Type B pancreatic cell (in vitro differentiated cells): ENCODE results near the gene LGR5. TPM values are rescaled to one million over a fixed set of nuclear protein-coding genes. Genes with fewer than 3 reads are reported as not detected.

Source experiments
- DNase-seq: peaks from one replicate; pipeline ENCODE4 v3.0.0; 2021; ENCODE audit warnings: mixed read lengths; ENCODE audit not compliant: unreplicated experiment; ENCODE audit errors: extremely low spot score
- H3K27ac Mint-ChIP-seq: 2 replicates; pipeline ENCODE4 v1.8.0; 2021; ENCODE audit warnings: mild to moderate bottlenecking, mixed read lengths
- H3K27me3 Mint-ChIP-seq: 2 replicates; pipeline ENCODE4 v1.8.0; 2021; ENCODE audit warnings: mixed read lengths
- H3K36me3 Mint-ChIP-seq: 2 replicates; pipeline ENCODE4 v1.8.0; 2021; ENCODE audit warnings: mixed read lengths
- H3K4me1 Mint-ChIP-seq: one replicate; pipeline ENCODE4 v1.8.0; 2021; ENCODE audit warnings: mixed read lengths; ENCODE audit not compliant: unreplicated experiment
- H3K4me3 Mint-ChIP-seq: 2 replicates; pipeline ENCODE4 v1.8.0; 2021; ENCODE audit warnings: mild to moderate bottlenecking, mixed read lengths
- H3K9me3 Mint-ChIP-seq: 2 replicates; pipeline ENCODE4 v1.8.0; 2021; ENCODE audit warnings: mixed read lengths
- CTCF ChIP-seq: fragments of 200-600 bp; sonication (generic); conservative IDR thresholded peaks from 2 replicates; pipeline ENCODE4 v1.5.0; 2021; ENCODE audit warnings: antibody characterized with exemption, mild to moderate bottlenecking
- total RNA-seq: library from RNA; stranded (reverse); gene quantifications from 2 replicates; pipeline ENCODE4 v1.2.1, GENCODE V29; 2021; ENCODE audit warnings: low replicate concordance

The LGR5 gene
- total RNA-seq, 1 donor from 2014 or later, result 7.9 TPM

- Mint-ChIP-seq H3K4me3 (no peak overlapping the region), H3K27ac (no peak overlapping the region)
Observed at GRCh38 chr12:71426300-71427047, 13.1 kb upstream of the LGR5 start.

GRCh38 chr12:71430756-71431155, 8.8 kb upstream of the LGR5 start:
- Mint-ChIP-seq H3K4me1 (peaks cover 6% of the 10 kb centered on the region), H3K36me3 (no peaks in the 10 kb centered on the region), H3K27ac (no peak overlapping the region), H3K4me3 (no peak overlapping the region), H3K27me3 (peaks cover 48% of the 10 kb centered on the region), H3K9me3 (no peaks in the 10 kb centered on the region)
- TF ChIP-seq CTCF, result no peak
- no peak for DNase-seq

More at GRCh38 chr12:71426300-71427047, 13.1 kb upstream of the LGR5 start:
- Mint-ChIP-seq H3K4me1 (peaks cover 6% of the 10 kb centered on the region), H3K9me3 (no peaks in the 10 kb centered on the region), H3K36me3 (no peaks in the 10 kb centered on the region), H3K27me3 (peaks cover 45% of the 10 kb centered on the region)
- TF ChIP-seq CTCF, result no peak
- no peak for DNase-seq

- no peak overlapping the region for H3K4me3 Mint-ChIP-seq
- TF ChIP-seq CTCF, result no peak
- H3K27ac Mint-ChIP-seq, result no peak overlapping the region
- DNase-seq, result no peak
- peaks cover 49% of the 10 kb centered on the region for H3K27me3 Mint-ChIP-seq
- H3K9me3 Mint-ChIP-seq, result peaks cover 4% of the 10 kb centered on the region
- H3K36me3 Mint-ChIP-seq, result no peaks in the 10 kb centered on the region
- peaks cover 6% of the 10 kb centered on the region for H3K4me1 Mint-ChIP-seq
Observed at GRCh38 chr12:71431991-71432390, 7.6 kb upstream of the LGR5 start.

- no peaks in the 10 kb centered on the region for H3K36me3 Mint-ChIP-seq
- H3K27ac Mint-ChIP-seq, result no peak overlapping the region
- H3K4me3 Mint-ChIP-seq, result no peak overlapping the region
- TF ChIP-seq CTCF, result no peak
- H3K9me3 Mint-ChIP-seq, result peaks cover 12% of the 10 kb centered on the region
- peaks cover 54% of the 10 kb centered on the region for H3K27me3 Mint-ChIP-seq
- H3K4me1 Mint-ChIP-seq, result peaks cover 6% of the 10 kb centered on the region
- no peak for DNase-seq
Observed at GRCh38 chr12:71432936-71433335, 6.7 kb upstream of the LGR5 start.

- peaks cover 9% of the 10 kb centered on the region for H3K4me1 Mint-ChIP-seq
Observed at GRCh38 chr12:71436696-71437095, 2.9 kb upstream of the LGR5 start.

More at GRCh38 chr12:71436696-71437095, 2.9 kb upstream of the LGR5 start:
- H3K27ac Mint-ChIP-seq, result no peak overlapping the region
- H3K27me3 Mint-ChIP-seq, result peaks cover 81% of the 10 kb centered on the region
- DNase-seq, result no peak
- no peak overlapping the region for H3K4me3 Mint-ChIP-seq
- no peaks in the 10 kb centered on the region for H3K36me3 Mint-ChIP-seq
- no peak for TF ChIP-seq CTCF
- H3K9me3 Mint-ChIP-seq, result peaks cover 12% of the 10 kb centered on the region
